ENCODE results near the gene ARMS2. TPM values are rescaled to one million over a fixed set of nuclear protein-coding genes. Genes with fewer than 3 reads are reported as not detected.

Gene ARMS2
- total RNA-seq = not detected
- not detected for polyA plus RNA-seq
- not detected for total RNA-seq

DNA sequence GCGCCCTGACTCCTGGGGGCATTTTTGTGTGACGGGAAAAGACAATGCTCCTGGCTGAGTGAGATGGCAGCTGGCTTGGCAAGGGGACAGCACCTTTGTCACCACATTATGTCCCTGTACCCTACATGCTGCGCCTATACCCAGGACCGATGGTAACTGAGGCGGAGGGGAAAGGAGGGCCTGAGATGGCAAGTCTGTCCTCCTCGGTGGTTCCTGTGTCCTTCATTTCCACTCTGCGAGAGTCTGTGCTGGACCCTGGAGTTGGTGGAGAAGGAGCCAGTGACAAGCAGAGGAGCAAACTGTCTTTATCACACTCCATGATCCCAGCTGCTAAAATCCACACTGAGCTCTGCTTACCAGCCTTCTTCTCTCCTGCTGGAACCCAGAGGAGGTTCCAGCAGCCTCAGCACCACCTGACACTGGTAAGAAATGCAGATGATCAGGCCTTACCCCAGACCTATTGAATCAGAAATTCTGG is at the start of gene ARMS2:
TSS of gene ARMS2 (plus strand) at position 51 of the 478 bp plus-strand sequence. CDS start at position 126, 75 bp downstream.
- H3K36me3 ChIP-seq (ENCODE audit: control insufficient read depth in 2 of 3, insufficient read depth in 3 of 3, low read length in 3 of 3) = no peaks in the 10 kb centered on the region

GRCh38 chr10:122407375-122408125 is 46.9 kb upstream of the ARMS2 start:
- intact Hi-C loops (cut with micrococcal nuclease) = loop anchor here in 1 of 2 donors (1.0 kb wide), 3 partner anchors 10 to 33 kb away; partner anchors contain the start of gene PLEKHA1
- no peaks in the 10 kb centered on the region for H3K36me3 ChIP-seq (ENCODE audit: control insufficient read depth in 2 of 3, insufficient read depth in 3 of 3, low read length in 3 of 3)
- H3K9me3 Mint-ChIP-seq = no peaks in the 10 kb centered on the region
- H3K4me3 ChIP-seq (ENCODE audit: low read length) = no peak overlapping the region
- ChIA-PET CTCF (interaction anchor here (0.7 to 1.2 kb wide), 5 partner anchors 11 to 65 kb away, joined by 3 to 5 read pairs (median 4); partner anchors contain the start of gene PLEKHA1), POLR2A (interaction anchor here (0.7 to 2.6 kb wide), 10 partner anchors 9 to 160 kb away, joined by 3 to 14 read pairs (median 4); partner anchors contain the start of gene PLEKHA1)
- peak overlapping the region; percentile 54 for H3K27ac ChIP-seq (ENCODE audit: low read depth, low read length)
- DNase-seq = peak in 7 of 9 donors; percentile 53 to 78 (median 65)
- peaks cover 18 to 61% (median 54%) of the 10 kb centered on the region in 7 donors for H3K4me1 Mint-ChIP-seq
- no peaks in the 10 kb centered on the region for H3K9me3 ChIP-seq (ENCODE audit: control insufficient read depth in 2 of 3, low read length in 3 of 3)
- H3K27me3 ChIP-seq (ENCODE audit: control insufficient read depth in 2 of 2, insufficient read depth in 2 of 2, low read length in 2 of 2) = no peaks in the 10 kb centered on the region
- H3K27ac Mint-ChIP-seq = peak overlapping the region in 6 of 9 donors; percentile 81 to 95 (median 88)
- H3K36me3 Mint-ChIP-seq = peaks cover 0 to 24% (median 8%) of the 10 kb centered on the region in 5 donors
- ATAC-seq = peak; percentile 76
- H3K27me3 Mint-ChIP-seq = peaks cover 0 to 7% (median 0%) of the 10 kb centered on the region in 5 donors
- peak overlapping the region in 9 of 10 donors; percentile 13 to 75 (median 53) for H3K4me3 Mint-ChIP-seq
- peaks cover 0 to 52% of the 10 kb centered on the region in 2 donors for H3K4me1 ChIP-seq (ENCODE audit: control insufficient read depth in 2 of 2, insufficient read depth in 2 of 2, low read length in 2 of 2)

More for the DNA sequence above, at the start of gene ARMS2:
- Mint-ChIP-seq H3K27ac (no peak within 1 kb of the TSS), H3K27me3 (peaks cover 29 to 66% (median 44%) of the 10 kb centered on the region in 5 donors), H3K9me3 (no peaks in the 10 kb centered on the region), H3K4me1 (peaks cover 0 to 5% (median 0%) of the 10 kb centered on the region in 7 donors), H3K36me3 (no peaks in the 10 kb centered on the region), H3K4me3 (no peak within 1 kb of the TSS)
- H3K27ac ChIP-seq (ENCODE audit: low read depth, low read length) = no peak within 1 kb of the TSS
- CTCF ChIA-PET = interaction anchor here (1.0 kb wide), 1 partner anchor 19 kb away, joined by 5 read pairs; no protein-coding TSS in a partner anchor
- intact Hi-C loops (cut with micrococcal nuclease) = no loop called here
- peaks cover 12 to 13% of the 10 kb centered on the region in 2 donors for H3K27me3 ChIP-seq (ENCODE audit: control insufficient read depth in 2 of 2, insufficient read depth in 2 of 2, low read length in 2 of 2)
- H3K4me3 ChIP-seq (ENCODE audit: low read length) = no peak within 1 kb of the TSS
- no peak for ATAC-seq
- POLR2A ChIA-PET = no interaction called here
- no peaks in the 10 kb centered on the region for H3K4me1 ChIP-seq (ENCODE audit: control insufficient read depth in 2 of 2, insufficient read depth in 2 of 2, low read length in 2 of 2)
- no peaks in the 10 kb centered on the region for H3K9me3 ChIP-seq (ENCODE audit: control insufficient read depth in 2 of 3, low read length in 3 of 3)
- DNase-seq = no peak

DNA sequence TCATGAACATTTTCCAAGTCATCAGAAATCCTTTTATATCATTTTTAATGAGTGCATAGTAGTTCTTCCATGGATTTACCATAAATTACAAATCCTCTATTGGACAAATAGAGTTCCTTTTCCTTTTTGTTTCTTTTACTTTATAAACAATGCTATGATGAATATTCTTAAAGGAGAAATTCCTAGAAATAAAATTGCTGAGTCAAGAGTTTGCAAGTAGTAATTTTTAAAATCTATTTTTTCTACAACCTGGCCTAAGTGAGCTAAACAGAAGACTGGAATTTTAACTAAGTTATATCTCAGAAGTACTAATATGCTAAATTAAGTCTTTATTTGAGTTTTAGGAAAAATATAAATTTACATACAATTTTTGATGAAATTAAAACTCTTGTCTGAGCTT is 41.1 kb upstream of the ARMS2 start:
- no peak overlapping the region for H3K27ac ChIP-seq (ENCODE audit: low read depth, low read length)
- no peaks in the 10 kb centered on the region for H3K27me3 ChIP-seq (ENCODE audit: control insufficient read depth in 2 of 2, insufficient read depth in 2 of 2, low read length in 2 of 2)
- no peak overlapping the region for H3K4me3 Mint-ChIP-seq
- peaks cover 0 to 57% (median 40%) of the 10 kb centered on the region in 5 donors for H3K36me3 Mint-ChIP-seq
- no peak overlapping the region for H3K4me3 ChIP-seq (ENCODE audit: low read length)
- ATAC-seq (no peak), DNase-seq (no peak)
- intact Hi-C loops (cut with micrococcal nuclease) = no loop called here
- H3K27ac Mint-ChIP-seq = peak overlapping the region in 1 of 9 donors; percentile 91
- peaks cover 0 to 3% (median 0%) of the 10 kb centered on the region in 3 experiments for H3K36me3 ChIP-seq (ENCODE audit: control insufficient read depth in 2 of 3, insufficient read depth in 3 of 3, low read length in 3 of 3)
- peaks cover 19 to 77% (median 64%) of the 10 kb centered on the region in 7 donors for H3K4me1 Mint-ChIP-seq
- H3K9me3 Mint-ChIP-seq = peaks cover 0 to 5% (median 0%) of the 10 kb centered on the region in 11 donors
- H3K4me1 ChIP-seq (ENCODE audit: control insufficient read depth in 2 of 2, insufficient read depth in 2 of 2, low read length in 2 of 2) = peaks cover 34% of the 10 kb centered on the region in 2 donors
- POLR2A ChIA-PET = interaction anchor here (0.6 to 3.6 kb wide), 4 partner anchors 8 to 38 kb away, joined by 3 to 24 read pairs (median 12); partner anchors contain the start of gene PLEKHA1
- H3K27me3 Mint-ChIP-seq = peaks cover 0 to 9% (median 0%) of the 10 kb centered on the region in 5 donors
- H3K9me3 ChIP-seq (ENCODE audit: control insufficient read depth in 2 of 3, low read length in 3 of 3) = no peaks in the 10 kb centered on the region
- CTCF ChIA-PET = interaction anchor here (0.6 to 1.4 kb wide), 2 partner anchors 26 to 39 kb away, joined by 3 to 6 read pairs; partner anchors contain the start of gene PLEKHA1

DNA sequence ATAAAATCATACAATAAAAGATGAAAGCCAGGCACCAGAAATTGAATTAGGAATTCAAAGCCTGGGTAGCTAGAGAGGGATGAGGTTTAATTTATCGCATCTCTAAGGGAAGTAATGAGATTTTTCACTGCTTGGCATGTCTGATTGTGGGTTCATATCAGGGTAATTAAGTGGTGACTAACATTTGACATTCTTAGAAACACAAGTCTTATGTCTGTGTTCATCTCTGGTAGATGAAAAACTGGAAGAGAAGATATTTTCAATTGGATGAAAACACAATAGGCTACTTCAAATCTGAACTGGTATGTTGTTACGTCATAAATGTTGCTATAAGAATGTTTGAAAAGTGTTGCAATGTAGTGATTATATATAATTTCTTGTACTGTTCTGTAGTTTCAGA is 36.8 kb upstream of the ARMS2 start:
- Mint-ChIP-seq H3K27ac (peak overlapping the region in 8 of 9 donors; percentile 79 to 94 (median 88)), H3K36me3 (peaks cover 0 to 55% (median 42%) of the 10 kb centered on the region in 5 donors), H3K27me3 (peaks cover 0 to 2% (median 0%) of the 10 kb centered on the region in 5 donors), H3K9me3 (peaks cover 0 to 5% (median 0%) of the 10 kb centered on the region in 11 donors), H3K4me1 (peaks cover 40 to 92% (median 87%) of the 10 kb centered on the region in 7 donors), H3K4me3 (peak overlapping the region in 9 of 10 donors; percentile 51 to 92 (median 67))
- DNase-seq (no peak), ATAC-seq (no peak)
- H3K9me3 ChIP-seq (ENCODE audit: control insufficient read depth in 2 of 3, low read length in 3 of 3) = no peaks in the 10 kb centered on the region
- no peak overlapping the region for H3K4me3 ChIP-seq (ENCODE audit: low read length)
- ChIA-PET POLR2A (interaction anchor here (0.8 to 1.0 kb wide), 4 partner anchors 10 to 43 kb away, joined by 3 to 7 read pairs (median 4); partner anchors contain the start of gene PLEKHA1), CTCF (no interaction called here)
- intact Hi-C loops (cut with micrococcal nuclease) = loop anchor here (1.0 to 2.0 kb wide), 5 partner anchors 9 to 43 kb away; partner anchors contain the start of gene PLEKHA1 (in 2 of the 2)
- peaks cover 69 to 77% of the 10 kb centered on the region in 2 donors for H3K4me1 ChIP-seq (ENCODE audit: control insufficient read depth in 2 of 2, insufficient read depth in 2 of 2, low read length in 2 of 2)
- H3K27me3 ChIP-seq (ENCODE audit: control insufficient read depth in 2 of 2, insufficient read depth in 2 of 2, low read length in 2 of 2) = no peaks in the 10 kb centered on the region
- peak overlapping the region; percentile 66 for H3K27ac ChIP-seq (ENCODE audit: low read depth, low read length)
- H3K36me3 ChIP-seq (ENCODE audit: control insufficient read depth in 2 of 3, insufficient read depth in 3 of 3, low read length in 3 of 3) = peaks cover 0 to 3% (median 0%) of the 10 kb centered on the region in 3 experiments

GRCh38 chr10:122419016-122419415 is 35.4 kb upstream of the ARMS2 start:
- H3K36me3 ChIP-seq (ENCODE audit: control insufficient read depth in 2 of 3, insufficient read depth in 3 of 3, low read length in 3 of 3) = peaks cover 0 to 3% (median 2%) of the 10 kb centered on the region in 3 experiments
- ChIA-PET CTCF (interaction anchor here (0.7 to 1.5 kb wide), 3 partner anchors 12 to 74 kb away, joined by 3 to 4 read pairs (median 3); no protein-coding TSS in a partner anchor), POLR2A (interaction anchor here (0.7 to 2.8 kb wide), 6 partner anchors 11 to 44 kb away, joined by 3 to 31 read pairs (median 6); partner anchors contain the start of gene PLEKHA1)
- intact Hi-C loops (cut with micrococcal nuclease) = no loop called here
- Mint-ChIP-seq H3K27ac (peak overlapping the region in 5 of 9 donors; percentile 19 to 94 (median 73)), H3K4me3 (peak overlapping the region in 5 of 10 donors; percentile 0 to 29 (median 16)), H3K4me1 (peaks cover 40 to 96% (median 94%) of the 10 kb centered on the region in 7 donors), H3K27me3 (peaks cover 0 to 2% (median 0%) of the 10 kb centered on the region in 5 donors), H3K36me3 (peaks cover 0 to 47% (median 39%) of the 10 kb centered on the region in 5 donors), H3K9me3 (peaks cover 0 to 5% (median 0%) of the 10 kb centered on the region in 11 donors)
- H3K9me3 ChIP-seq (ENCODE audit: control insufficient read depth in 2 of 3, low read length in 3 of 3) = no peaks in the 10 kb centered on the region
- H3K4me1 ChIP-seq (ENCODE audit: control insufficient read depth in 2 of 2, insufficient read depth in 2 of 2, low read length in 2 of 2) = peaks cover 70 to 79% of the 10 kb centered on the region in 2 donors
- no peak for DNase-seq
- H3K27me3 ChIP-seq (ENCODE audit: control insufficient read depth in 2 of 2, insufficient read depth in 2 of 2, low read length in 2 of 2) = no peaks in the 10 kb centered on the region
- H3K27ac ChIP-seq (ENCODE audit: low read depth, low read length) = no peak overlapping the region
- no peak overlapping the region for H3K4me3 ChIP-seq (ENCODE audit: low read length)
- no peak for ATAC-seq
